Myocyte (in vitro differentiated cells): Measurements from ENCODE around the gene GABRD. TPM values are rescaled to one million over a fixed set of nuclear protein-coding genes. Genes with fewer than 3 reads are reported as not detected.

ENCODE experiments used
- DNase-seq: peaks from one replicate; pipeline ENCODE4 v3.0.0-alpha.2; 2012; ENCODE audit warnings: low read depth
- total RNA-seq: library from RNA; depleted of rRNA; stranded (reverse); fragments of >200 nt; gene quantifications from 2 replicates; pipeline ENCODE4 v1.2.3, GENCODE V29; 2014

GABRD gene
- total RNA-seq, 1 donor from 2014 or later: not detected

GRCh38 chr1:2014741-2015735, 4.1 kb upstream of the GABRD start:
- DNase-seq: no peak

- no peak for DNase-seq
Observed at GRCh38 chr1:2016123-2016522, 3.0 kb upstream of the GABRD start.

GRCh38 chr1:2018217-2019171, 651 bp upstream of the GABRD start:
- DNase-seq: no peak

GRCh38 chr1:2019571-2020309, 595 bp downstream of the GABRD start:
- DNase-seq: no peak

DNA sequence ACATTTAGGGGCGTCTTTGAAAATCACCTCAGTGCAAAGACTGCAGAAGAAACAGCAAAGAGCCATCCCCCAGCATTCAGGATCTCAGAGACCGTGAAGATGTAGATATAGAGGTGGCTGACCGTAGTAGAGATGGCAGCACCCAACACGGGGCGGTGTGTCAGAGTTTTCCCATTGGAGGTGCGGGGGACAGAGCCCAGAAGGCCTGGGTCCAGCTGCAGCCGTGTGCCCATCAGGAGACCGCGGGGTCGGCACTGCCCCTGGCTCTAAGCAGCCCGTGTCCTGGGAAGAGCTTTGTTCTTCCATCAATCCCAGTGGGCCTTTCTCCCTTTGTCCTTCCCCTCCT, 1.1 kb downstream of the GABRD start:
- DNase-seq: no peak

GRCh38 chr1:2021550-2021949, 2.4 kb downstream of the GABRD start:
- DNase-seq: no peak

- no peak for DNase-seq
Observed at GRCh38 chr1:2022063-2022770, 3.1 kb downstream of the GABRD start.

GRCh38 chr1:2023187-2023586, 4.0 kb downstream of the GABRD start:
- no peak for DNase-seq

- DNase-seq: no peak
Observed at GRCh38 chr1:2024451-2024850, 5.3 kb downstream of the GABRD start.

- no peak for DNase-seq
Observed at GRCh38 chr1:2024887-2025286, 5.7 kb downstream of the GABRD start.

GRCh38 chr1:2025491-2025981, 6.4 kb downstream of the GABRD start:
- DNase-seq: peak; percentile 60

GRCh38 chr1:2027961-2028583, 8.9 kb downstream of the GABRD start:
- DNase-seq: no peak

DNA sequence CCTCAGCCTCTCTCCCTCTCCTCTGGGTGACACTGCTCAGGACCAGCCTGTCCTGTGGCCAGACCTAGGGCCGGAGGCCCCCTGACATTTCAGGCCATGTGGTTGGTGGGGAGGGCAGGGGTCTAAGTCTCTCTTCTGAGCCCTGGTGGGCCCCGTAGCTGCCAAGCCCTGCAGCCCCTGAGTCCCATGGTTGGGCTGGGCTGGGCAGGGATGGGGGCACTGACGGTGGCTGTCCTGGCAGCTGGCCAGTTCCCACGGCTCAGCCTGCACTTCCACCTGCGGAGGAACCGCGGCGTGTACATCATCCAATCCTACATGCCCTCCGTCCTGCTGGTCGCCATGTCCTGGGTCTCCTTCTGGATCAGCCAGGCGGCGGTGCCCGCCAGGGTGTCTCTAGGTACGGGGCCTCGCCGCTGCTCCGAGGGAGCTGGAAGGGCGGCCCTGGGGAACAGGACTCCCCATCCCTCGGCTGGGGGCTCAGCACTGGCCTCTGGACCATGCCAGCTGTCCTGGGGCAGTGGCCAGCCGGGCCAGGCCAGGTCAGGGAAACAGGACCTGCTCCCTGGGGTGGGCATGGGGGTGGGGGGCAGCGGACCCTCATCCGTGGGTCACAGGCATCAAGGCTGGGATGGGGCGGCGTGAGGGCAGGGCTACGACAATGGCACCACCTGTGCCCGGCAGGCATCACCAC, 9.9 kb downstream of the GABRD start:
- DNase-seq: no peak

GRCh38 chr1:2029561-2029960, 10.4 kb downstream of the GABRD start:
- DNase-seq: no peak

DNA sequence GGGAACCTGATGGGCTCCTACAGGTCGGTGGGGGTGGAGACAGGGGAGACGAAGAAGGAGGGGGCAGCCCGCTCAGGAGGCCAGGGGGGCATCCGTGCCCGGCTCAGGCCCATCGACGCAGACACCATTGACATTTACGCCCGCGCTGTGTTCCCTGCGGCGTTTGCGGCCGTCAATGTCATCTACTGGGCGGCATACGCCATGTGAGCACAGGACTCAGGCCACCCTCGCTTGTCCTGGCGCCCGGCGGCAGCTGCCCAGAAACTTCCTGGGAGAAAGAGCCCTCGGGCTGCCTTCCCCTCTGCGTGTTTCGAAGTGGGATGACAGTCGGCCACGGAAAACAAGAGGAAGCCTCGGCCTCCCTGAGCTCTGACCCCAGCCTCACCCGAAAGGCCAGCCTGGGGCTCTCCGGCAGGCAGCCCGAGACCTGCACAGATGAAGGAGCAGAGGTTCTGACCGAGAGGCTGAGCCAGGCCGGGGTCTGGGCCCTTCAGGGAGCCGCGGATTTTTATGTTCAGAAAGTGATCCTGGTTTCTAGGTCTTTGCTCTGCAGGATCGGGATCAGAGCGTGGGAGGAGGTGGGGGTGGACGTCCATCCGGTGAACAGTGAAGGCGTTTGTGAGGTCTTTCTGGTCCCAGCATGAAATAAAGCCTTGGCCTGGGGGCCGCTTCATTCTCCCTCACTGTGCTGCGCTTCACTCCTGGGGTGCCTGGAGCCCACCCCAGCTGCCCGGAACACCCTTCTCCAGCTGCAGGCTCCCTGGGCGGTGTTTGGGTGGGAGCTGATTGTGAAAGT, 11.1 kb downstream of the GABRD start:
- no peak for DNase-seq

GRCh38 chr1:2031546-2032540, 12.7 kb downstream of the GABRD start:
- DNase-seq: no peak

DNA sequence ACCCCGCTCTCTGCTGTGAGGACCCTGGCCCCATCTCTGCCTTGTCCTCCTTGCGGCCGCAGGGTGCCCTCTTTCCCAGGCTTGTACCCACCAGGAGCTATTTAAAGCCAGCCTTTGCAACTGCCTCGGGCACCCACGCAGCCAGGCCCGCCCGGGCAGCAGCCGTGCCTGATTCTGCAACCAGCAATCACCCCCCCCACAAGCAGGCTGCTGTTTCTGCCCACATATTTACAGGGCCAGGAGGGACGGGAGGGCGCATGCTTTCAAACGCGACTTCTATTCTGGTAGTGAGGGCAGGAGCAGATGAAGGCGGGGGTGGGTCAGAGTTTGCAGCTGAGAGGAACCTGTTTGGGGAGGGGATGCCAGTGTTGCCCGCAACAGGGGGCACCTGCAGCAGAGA, 13.6 kb downstream of the GABRD start:
- DNase-seq: peak; percentile 33
